H1 (cell line): Measurements from ENCODE around the gene MYO16. TPM values are rescaled to one million over a fixed set of nuclear protein-coding genes. Genes with fewer than 3 reads are reported as not detected.

ENCODE experiments used
- CTCF ChIA-PET: fragments of 300-600 bp; sonication (Branson Sonifier 250); formaldehyde crosslinking; loops from one replicate; lab custom pipeline; 2021; ENCODE audit not compliant: partially characterized antibody; lab: Charles Lee
- POLR2A ChIA-PET: fragments of 300-600 bp; sonication (Branson Sonifier 250); formaldehyde crosslinking; loops from one replicate; lab custom pipeline; 2021; ENCODE audit warnings: inconsistent platforms; ENCODE audit not compliant: partially characterized antibody; lab: Charles Lee
- DNase-seq, 2 experiments: peaks; one replicate each; pipeline versions ENCODE4 v3.0.0 to v3.0.0-alpha.2; 2010 to 2022; ENCODE audit warnings: low spot score in 2 of 2, low read depth in 1 of 2, mixed read lengths in 1 of 2
- FAIRE-seq: peaks from 2 replicates; lab custom pipeline; 2011; peaks lifted over from hg19 to GRCh38; lab: Jason Lieb, UNC
- H2AFZ ChIP-seq: 2 replicates; pipeline ENCODE4 v1.8.1; 2012; ENCODE audit warnings: low read length, inconsistent platforms
- H2AK5ac ChIP-seq: 2 replicates; pipeline ENCODE4 v1.6.1; 2013; ENCODE audit warnings: low read depth, low read length
- H2BK120ac ChIP-seq: replicated peaks from 2 replicates; pipeline ENCODE3; 2013; ENCODE audit warnings: low read depth, low read length, inconsistent platforms
- H2BK12ac ChIP-seq: 2 replicates; pipeline ENCODE4 v1.6.1; 2013; ENCODE audit warnings: low read depth, low read length
- H2BK15ac ChIP-seq: 2 replicates; pipeline ENCODE4 v1.6.1; 2013; ENCODE audit warnings: low read length
- H2BK20ac ChIP-seq: 2 replicates; pipeline ENCODE4 v1.6.1; 2013; ENCODE audit warnings: low read length
- H2BK5ac ChIP-seq: 2 replicates; pipeline ENCODE4 v1.6.1; 2013; ENCODE audit warnings: low read depth, low read length
- H3K14ac ChIP-seq: 2 replicates; pipeline ENCODE4 v1.6.1; 2013; ENCODE audit warnings: inconsistent platforms; ENCODE audit not compliant: insufficient read length
- H3K18ac ChIP-seq: 2 replicates; pipeline ENCODE4 v1.6.1; 2013; ENCODE audit warnings: low read length; ENCODE audit errors: extremely low read depth
- H3K23ac ChIP-seq: 2 replicates; pipeline ENCODE4 v1.6.1; 2013; ENCODE audit warnings: inconsistent platforms; ENCODE audit not compliant: insufficient read length
- H3K23me2 ChIP-seq: 2 replicates; pipeline ENCODE4 v1.6.1; 2013; ENCODE audit warnings: low read depth, low read length
- H3K27ac ChIP-seq: 2 replicates; pipeline ENCODE4 v1.6.1; 2011; ENCODE audit warnings: low read depth, low read length, inconsistent platforms
- H3K27me3 ChIP-seq, 4 experiments: replicated peaks in 1 of 4; 1 replicate in 1 of 4; 2 replicates in 3 of 4; pipeline versions ENCODE4 v1.6.1 to v1.8.1; 2011 to 2013; ENCODE audit warnings: low read length in 3 of 4, mild to moderate bottlenecking in 3 of 4, inconsistent platforms in 2 of 4, mixed read lengths in 2 of 4, moderate library complexity in 1 of 4; ENCODE audit not compliant: control insufficient read depth in 3 of 4, insufficient read depth in 3 of 4; ENCODE audit errors: extremely low read depth in 1 of 4
- H3K36me3 ChIP-seq, 4 experiments: 2 replicates each; pipeline versions ENCODE4 v1.6.1 to v1.8.1; 2011 to 2013; ENCODE audit warnings: mild to moderate bottlenecking in 4 of 4, low read length in 3 of 4, moderate library complexity in 2 of 4, control low read depth in 1 of 4, inconsistent platforms in 1 of 4; ENCODE audit not compliant: insufficient read depth in 4 of 4, control insufficient read depth in 2 of 4
- H3K4ac ChIP-seq: replicated peaks from 2 replicates; pipeline ENCODE3; 2013; ENCODE audit warnings: low read length, low read depth, mixed read lengths, inconsistent platforms; ENCODE audit not compliant: insufficient read length
- H3K4me1 ChIP-seq, 4 experiments: replicated peaks in 1 of 4; 1 replicate in 1 of 4; 2 replicates in 3 of 4; pipeline versions ENCODE4 v1.6.1 to v1.8.1; 2011 to 2013; ENCODE audit warnings: low read length in 3 of 4, inconsistent platforms in 2 of 4, mixed read lengths in 1 of 4; ENCODE audit not compliant: insufficient read depth in 4 of 4, control insufficient read depth in 3 of 4
- H3K4me2 ChIP-seq, 2 experiments: 2 replicates each; pipeline versions ENCODE4 v1.6.1 to v1.8.1; 2011 to 2013; ENCODE audit warnings: low read depth in 2 of 2, low read length in 2 of 2, control low read depth in 1 of 2, inconsistent platforms in 1 of 2, mild to moderate bottlenecking in 1 of 2; ENCODE audit not compliant: insufficient read depth in 1 of 2
- H3K4me3 ChIP-seq, 4 experiments: fragments of 200-600, 300-600 bp in 1 of 4; sonication (generic), shearing (Covaris generic), sonication (Bioruptor Twin) in 1 of 4; 2 replicates each; pipeline versions ENCODE4 v1.5.1 to v1.8.1; 2011 to 2016; ENCODE audit warnings: low read length in 4 of 4, low read depth in 3 of 4, control low read depth in 2 of 4, inconsistent platforms in 2 of 4, mild to moderate bottlenecking in 2 of 4, mixed read lengths in 1 of 4, moderate library complexity in 1 of 4; ENCODE audit not compliant: insufficient read depth in 2 of 4; ENCODE audit errors: extremely low read depth in 1 of 4
- H3K56ac ChIP-seq: replicated peaks from 2 replicates; pipeline ENCODE3; 2013; ENCODE audit warnings: low read depth, mild to moderate bottlenecking, mixed read lengths, low read length, inconsistent platforms; ENCODE audit not compliant: insufficient read length
- H3K79me1 ChIP-seq: 2 replicates; pipeline ENCODE4 v1.6.1; 2013; ENCODE audit warnings: low read depth, low read length, control low read depth
- H3K79me2 ChIP-seq, 2 experiments: 2 replicates each; pipeline versions ENCODE4 v1.6.1 to v1.8.1; 2012 to 2013; ENCODE audit warnings: low read length in 2 of 2, mild to moderate bottlenecking in 2 of 2, inconsistent platforms in 1 of 2; ENCODE audit not compliant: insufficient read depth in 2 of 2, control insufficient read depth in 1 of 2
- H3K9ac ChIP-seq, 4 experiments: replicated peaks in 1 of 4; 1 replicate in 1 of 4; 2 replicates in 3 of 4; pipeline versions ENCODE4 v1.6.1 to v1.8.1; 2011 to 2013; ENCODE audit warnings: low read depth in 3 of 4, low read length in 3 of 4, control low read depth in 2 of 4, mild to moderate bottlenecking in 2 of 4, moderate library complexity in 2 of 4, inconsistent platforms in 1 of 4; ENCODE audit errors: extremely low read depth in 1 of 4
- H3K9me3 ChIP-seq, 2 experiments: 2 replicates each; pipeline versions ENCODE4 v1.6.1 to v1.8.1; 2012 to 2013; ENCODE audit warnings: mild to moderate bottlenecking in 2 of 2, moderate library complexity in 2 of 2, control low read depth in 1 of 2, inconsistent platforms in 1 of 2, low read depth in 1 of 2, low read length in 1 of 2, mixed read lengths in 1 of 2; ENCODE audit not compliant: insufficient read depth in 2 of 2
- H4K20me1 ChIP-seq, 2 experiments: replicated peaks in 1 of 2; 2 replicates each; pipeline versions ENCODE3 to v1.8.1; 2011 to 2013; ENCODE audit warnings: inconsistent platforms in 2 of 2, low read length in 2 of 2, mild to moderate bottlenecking in 1 of 2; ENCODE audit not compliant: insufficient read depth in 2 of 2, control insufficient read depth in 1 of 2
- H4K5ac ChIP-seq: 2 replicates; pipeline ENCODE4 v1.6.1; 2013; ENCODE audit warnings: low read length, low read depth, mixed read lengths, inconsistent platforms; ENCODE audit not compliant: insufficient read length
- H4K8ac ChIP-seq: 2 replicates; pipeline ENCODE4 v1.8.0; 2013; ENCODE audit warnings: mild to moderate bottlenecking, moderate library complexity, low read length, inconsistent platforms; ENCODE audit not compliant: insufficient read depth; ENCODE audit errors: extremely low read depth
- H4K91ac ChIP-seq: replicated peaks from 2 replicates; pipeline ENCODE3; 2013; ENCODE audit warnings: low read length, mixed read lengths, inconsistent platforms; ENCODE audit not compliant: insufficient read length
- POU5F1 ChIP-seq: IDR thresholded peaks from 2 replicates; pipeline ENCODE4 v1.6.1; 2011; ENCODE audit warnings: low read depth, mild to moderate bottlenecking, low read length, moderate library complexity
- WGBS, 2 experiments: shearing (Covaris generic) in 1 of 2; methylation state at CpG; one replicate each; pipeline versions ENCODE4 v1.1.6 to v1.1.7; 2013 to 2015; ENCODE audit warnings: low lambda C conversion rate in 2 of 2, mixed read lengths in 2 of 2, inconsistent platforms in 1 of 2, low coverage in 1 of 2, missing lambda C conversion rate in 1 of 2; ENCODE audit not compliant: insufficient replicate concordance in 2 of 2, insufficient coverage in 1 of 2, insufficient read length in 1 of 2; ENCODE audit errors: extremely low coverage in 1 of 2, missing lambda C conversion rate in 1 of 2; 5-methylcytosine and 5-hydroxymethylcytosine counted together
- polyA plus RNA-seq, 7 experiments: library from polyadenylated mRNA; depleted of rRNA in 3 of 7; stranded (reverse) in 5 of 7; unstranded in 2 of 7; fragments of >200 nt in 5 of 7; fragments of 200-250 nt in 2 of 7; gene quantifications; 1 replicate in 5 of 7; 2 replicates in 1 of 7; 4 replicates in 1 of 7; pipeline versions ENCODE4 v1.2.1 to v1.2.3, GENCODE V29; 2011 to 2013; ENCODE audit warnings: missing spikeins in 2 of 7, mixed read lengths in 2 of 7
- total RNA-seq: library from RNA; stranded (reverse); fragmentation: NEBNext Ultra II Directional; extraction: Animal tissue kit (Norgen Biotek cat#: 25700); gene quantifications from 2 replicates; pipeline ENCODE4 v1.2.1, GENCODE V29; 2021

MYO16 gene
- total and polyA plus RNA-seq, 2 of the 8 experiments (the other 6 are each of a cell fraction or from before 2014, with no cell fraction given): 0.02 to 0.22 TPM

DNA sequence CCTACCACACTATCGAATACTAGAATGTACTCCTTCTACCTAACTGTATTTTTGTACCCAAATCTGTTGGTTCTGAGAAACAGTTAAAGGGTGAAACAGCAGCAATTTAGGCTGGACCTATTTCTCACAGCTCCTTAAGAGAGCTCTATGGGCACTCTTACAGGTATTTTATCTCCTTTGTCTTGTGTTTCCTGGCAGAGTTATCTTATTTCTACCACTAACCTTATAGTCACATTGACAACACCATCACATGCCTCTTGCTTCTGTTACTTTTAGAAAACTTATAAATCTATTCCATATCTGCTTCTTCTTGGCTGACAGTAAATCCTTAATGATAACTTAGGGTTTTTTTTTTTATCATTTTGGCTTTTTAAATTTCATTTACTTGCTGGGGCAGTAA is 130.7 kb downstream of the MYO16 start:
- Histone ChIP-seq H4K5ac (no peak overlapping the region), H3K9ac (no peak overlapping the region), H2BK20ac (no peak overlapping the region), H2BK120ac (no peak overlapping the region)
- TF ChIP-seq POU5F1: no peak
- TF ChIP-seq, all 59 proteins: peak for 0
- Histone ChIP-seq H3K79me2 (no peaks in the 10 kb centered on the region), H3K27me3 (no peaks in the 10 kb centered on the region), H3K4ac (no peak overlapping the region), H3K79me1 (no peaks in the 10 kb centered on the region), H2BK12ac (no peak overlapping the region), H3K4me3 (no peak overlapping the region), H3K56ac (no peak overlapping the region), H3K4me1 (no peaks in the 10 kb centered on the region), H3K23ac (no peak overlapping the region), H3K23me2 (no peaks in the 10 kb centered on the region), H3K36me3 (no peaks in the 10 kb centered on the region), H2BK15ac (no peak overlapping the region), H3K14ac (no peak overlapping the region), H3K18ac (no peak overlapping the region), H4K20me1 (no peaks in the 10 kb centered on the region), H4K91ac (no peak overlapping the region), H2AK5ac (no peak overlapping the region), H3K4me2 (no peak overlapping the region), H2BK5ac (no peak overlapping the region), H3K9me3 (no peaks in the 10 kb centered on the region), H3K27ac (no peak overlapping the region), H4K8ac (no peak overlapping the region), H2AFZ (no peak overlapping the region)
- no peak for DNase-seq
- CTCF ChIA-PET: no interaction called here
- no peak for FAIRE-seq
- 100% methylated on average over 1 of the region's 1 CpG; no CpG with 5 or more reads in 1 of the 2 experiments for WGBS, 2 experiments
- POLR2A ChIA-PET: no interaction called here
